ENCODE data around the gene ARAP1.

Gene ARAP1

GRCh38 chr11:72750086-72750485 lies 2.1 kb downstream of the ARAP1 start:
- H3K36me3 Mint-ChIP-seq, result no peaks in the 10 kb centered on the region
- H3K9me3 Mint-ChIP-seq, result no peaks in the 10 kb centered on the region
- no peak overlapping the region for H3K4me3 Mint-ChIP-seq
- H3K27me3 Mint-ChIP-seq, result no peaks in the 10 kb centered on the region
- DNase-seq, result no peak
- peaks cover 50% of the 10 kb centered on the region for H3K4me1 Mint-ChIP-seq
- CTCF ChIA-PET, result interaction anchor here (1.6 kb wide), 1 partner anchor 43 kb away, joined by 5 read pairs; no protein-coding TSS in a partner anchor
- H3K27ac Mint-ChIP-seq, result no peak overlapping the region

GRCh38 chr11:72747289-72747855 lies 4.8 kb downstream of the ARAP1 start:
- CTCF ChIA-PET, result interaction anchor here (1.0 to 3.5 kb wide), 2 partner anchors 10 to 22 kb away, joined by 3 to 11 read pairs; no protein-coding TSS in a partner anchor
- H3K9me3 Mint-ChIP-seq, result no peaks in the 10 kb centered on the region
- no peaks in the 10 kb centered on the region for H3K36me3 Mint-ChIP-seq
- H3K4me3 Mint-ChIP-seq, result no peak overlapping the region
- no peaks in the 10 kb centered on the region for H3K27me3 Mint-ChIP-seq
- peaks cover 42% of the 10 kb centered on the region for H3K4me1 Mint-ChIP-seq
- no peak for DNase-seq
- no peak overlapping the region for H3K27ac Mint-ChIP-seq

DNA sequence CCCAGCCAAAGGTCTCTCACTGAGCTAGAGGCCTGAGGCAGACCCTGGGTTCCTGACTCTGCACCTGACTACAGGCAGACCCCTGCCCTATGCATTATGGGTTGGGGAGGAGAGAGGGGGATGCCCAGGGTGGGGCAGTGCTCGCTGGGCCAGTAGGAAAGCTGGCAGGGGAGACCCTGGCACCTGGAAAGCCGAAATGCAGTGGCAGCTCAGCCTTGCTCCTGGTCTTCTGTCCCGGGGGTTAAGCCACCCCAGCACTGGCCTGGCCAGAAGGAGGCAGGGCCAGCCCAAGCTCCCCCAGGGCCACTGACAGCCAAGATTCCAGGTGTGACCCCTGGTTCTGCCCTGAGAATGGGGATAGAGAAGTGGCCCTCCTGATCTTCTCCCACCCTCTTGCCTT lies 5.4 kb downstream of the ARAP1 start:
- CTCF ChIA-PET, result interaction anchor here (1.0 to 3.5 kb wide), 2 partner anchors 10 to 21 kb away, joined by 3 to 11 read pairs; no protein-coding TSS in a partner anchor
- Mint-ChIP-seq H3K36me3 (no peaks in the 10 kb centered on the region), H3K9me3 (no peaks in the 10 kb centered on the region), H3K4me1 (peaks cover 45% of the 10 kb centered on the region), H3K27ac (no peak overlapping the region), H3K27me3 (no peaks in the 10 kb centered on the region), H3K4me3 (no peak overlapping the region)
- no peak for DNase-seq

DNA sequence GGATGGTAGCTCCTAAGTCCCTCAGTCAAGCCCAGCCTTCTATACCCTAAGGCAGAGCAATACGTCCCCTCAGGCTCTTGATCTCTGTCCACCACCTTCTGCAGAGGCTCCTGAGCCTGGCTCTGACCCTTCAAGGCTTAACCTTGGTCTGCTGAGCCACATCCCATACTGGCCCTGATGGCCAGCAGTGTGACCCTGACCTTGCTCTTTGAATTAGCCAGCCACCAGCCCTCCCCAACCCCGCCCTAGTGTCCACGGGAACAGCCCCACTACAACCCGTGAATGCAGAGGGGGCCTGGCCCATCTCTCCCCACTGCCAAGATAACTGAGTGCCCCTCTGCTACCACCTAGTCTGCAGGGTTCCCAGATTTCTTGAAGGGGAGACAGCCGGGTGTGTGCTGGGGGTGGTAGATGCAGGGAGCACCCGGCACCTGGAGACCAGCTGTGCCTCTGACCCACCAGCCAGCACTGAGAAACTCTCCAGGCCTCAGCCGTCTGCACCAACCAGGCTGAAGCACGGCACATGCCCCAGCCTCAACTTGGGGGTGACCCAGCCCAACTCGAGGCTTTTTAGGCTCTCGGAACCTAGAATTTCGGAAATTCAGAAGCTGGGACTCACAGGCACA lies 6.2 kb downstream of the ARAP1 start:
- no peak for DNase-seq
- CTCF ChIA-PET, result interaction anchor here (3.5 kb wide), 1 partner anchor 21 kb away, joined by 11 read pairs; no protein-coding TSS in a partner anchor
- Mint-ChIP-seq H3K27me3 (no peaks in the 10 kb centered on the region), H3K4me1 (peaks cover 45% of the 10 kb centered on the region), H3K9me3 (no peaks in the 10 kb centered on the region), H3K36me3 (no peaks in the 10 kb centered on the region), H3K4me3 (no peak overlapping the region), H3K27ac (no peak overlapping the region)

DNA sequence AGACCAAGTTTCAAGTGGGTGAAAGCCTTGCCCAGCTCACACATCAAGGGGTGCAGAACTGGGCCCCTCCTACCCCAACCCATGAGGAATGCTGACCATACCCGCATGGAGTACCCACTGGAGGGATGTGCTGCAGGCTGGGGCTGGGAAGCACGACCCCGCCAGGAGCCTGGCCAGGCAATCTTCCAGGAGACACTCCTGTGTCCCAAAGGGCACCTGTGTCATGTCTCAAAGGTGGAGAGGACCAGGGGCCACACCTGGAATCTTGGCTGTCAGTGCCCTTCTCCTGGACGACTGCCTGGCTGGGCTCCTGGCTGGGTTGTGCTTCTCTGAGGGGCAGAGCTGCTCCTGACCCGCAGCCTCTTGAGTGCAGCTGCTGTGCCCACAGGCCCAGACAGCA lies 6.7 kb downstream of the ARAP1 start:
- CTCF ChIA-PET, result interaction anchor here (3.5 kb wide), 1 partner anchor 20 kb away, joined by 11 read pairs; no protein-coding TSS in a partner anchor
- no peak overlapping the region for H3K27ac Mint-ChIP-seq
- H3K27me3 Mint-ChIP-seq, result no peaks in the 10 kb centered on the region
- no peaks in the 10 kb centered on the region for H3K36me3 Mint-ChIP-seq
- H3K4me1 Mint-ChIP-seq, result peaks cover 45% of the 10 kb centered on the region
- no peaks in the 10 kb centered on the region for H3K9me3 Mint-ChIP-seq
- DNase-seq, result no peak
- no peak overlapping the region for H3K4me3 Mint-ChIP-seq

- H3K27me3 Mint-ChIP-seq, result no peaks in the 10 kb centered on the region
- H3K4me1 Mint-ChIP-seq, result peaks cover 50% of the 10 kb centered on the region
- no peaks in the 10 kb centered on the region for H3K36me3 Mint-ChIP-seq
- DNase-seq, result no peak
- H3K9me3 Mint-ChIP-seq, result no peaks in the 10 kb centered on the region
- H3K27ac Mint-ChIP-seq, result no peak overlapping the region
- CTCF ChIA-PET, result no interaction called here
- H3K4me3 Mint-ChIP-seq, result no peak overlapping the region
Observed at GRCh38 chr11:72744474-72744873, 7.7 kb downstream of the ARAP1 start.

DNA sequence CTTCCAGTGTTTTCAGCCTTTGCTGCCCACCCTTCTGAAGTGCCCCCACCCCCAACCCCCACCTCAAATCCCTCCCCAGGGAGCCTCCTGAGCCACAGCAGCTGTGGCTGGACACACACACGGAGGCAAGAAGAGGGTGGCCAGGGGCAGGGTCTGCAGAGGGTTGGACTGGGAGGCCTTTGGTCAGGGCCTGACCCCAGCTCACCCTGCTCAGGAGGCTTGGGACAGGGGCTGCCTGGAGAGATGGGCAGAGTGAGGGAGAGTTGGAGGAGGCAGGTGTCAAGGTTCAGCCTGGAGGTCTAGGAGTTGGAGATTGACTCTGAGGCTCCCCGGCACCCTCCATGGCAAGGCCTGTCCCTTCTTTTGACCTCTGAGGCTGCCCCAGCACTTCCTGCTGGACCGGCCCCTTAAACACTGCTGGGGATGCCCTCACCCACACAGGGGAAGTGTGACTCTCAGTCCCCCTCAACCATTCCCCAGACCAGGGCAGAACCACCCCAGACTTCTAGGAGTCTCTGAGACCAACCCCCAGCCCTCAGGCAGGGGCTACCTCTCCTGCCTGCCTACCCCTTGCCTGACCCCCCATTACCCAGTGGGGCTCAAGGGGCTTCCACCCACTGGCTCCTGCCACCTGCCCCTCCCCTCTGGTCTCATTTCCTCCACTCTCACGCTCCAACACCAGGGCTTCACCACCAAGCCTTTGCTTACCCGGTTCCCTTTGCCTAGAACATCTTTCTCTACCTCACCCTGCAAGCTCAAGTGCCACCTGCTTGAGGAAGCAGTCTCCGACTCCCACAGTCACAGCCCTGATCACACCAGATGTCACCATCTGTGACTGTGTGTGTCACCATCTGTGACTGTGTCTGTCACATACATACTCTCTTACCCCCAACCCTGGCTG lies 8.6 kb downstream of the ARAP1 start:
- no peak overlapping the region for H3K4me3 Mint-ChIP-seq
- CTCF ChIA-PET, result interaction anchor here (1.8 kb wide), 1 partner anchor 18 kb away, joined by 8 read pairs; no protein-coding TSS in a partner anchor
- no peaks in the 10 kb centered on the region for H3K9me3 Mint-ChIP-seq
- no peaks in the 10 kb centered on the region for H3K27me3 Mint-ChIP-seq
- peak overlapping the region; percentile 62 for H3K27ac Mint-ChIP-seq
- no peak for DNase-seq
- H3K36me3 Mint-ChIP-seq, result no peaks in the 10 kb centered on the region
- H3K4me1 Mint-ChIP-seq, result peaks cover 50% of the 10 kb centered on the region

GRCh38 chr11:72742513-72743320 lies 9.5 kb downstream of the ARAP1 start:
- Mint-ChIP-seq H3K27ac (peak overlapping the region; percentile 8), H3K4me1 (peaks cover 56% of the 10 kb centered on the region), H3K27me3 (no peaks in the 10 kb centered on the region), H3K4me3 (no peak overlapping the region), H3K36me3 (peaks cover 2% of the 10 kb centered on the region), H3K9me3 (no peaks in the 10 kb centered on the region)
- no peak for DNase-seq
- CTCF ChIA-PET, result interaction anchor here (1.0 to 1.8 kb wide), 2 partner anchors 10 to 17 kb away, joined by 3 to 8 read pairs; no protein-coding TSS in a partner anchor

DNA sequence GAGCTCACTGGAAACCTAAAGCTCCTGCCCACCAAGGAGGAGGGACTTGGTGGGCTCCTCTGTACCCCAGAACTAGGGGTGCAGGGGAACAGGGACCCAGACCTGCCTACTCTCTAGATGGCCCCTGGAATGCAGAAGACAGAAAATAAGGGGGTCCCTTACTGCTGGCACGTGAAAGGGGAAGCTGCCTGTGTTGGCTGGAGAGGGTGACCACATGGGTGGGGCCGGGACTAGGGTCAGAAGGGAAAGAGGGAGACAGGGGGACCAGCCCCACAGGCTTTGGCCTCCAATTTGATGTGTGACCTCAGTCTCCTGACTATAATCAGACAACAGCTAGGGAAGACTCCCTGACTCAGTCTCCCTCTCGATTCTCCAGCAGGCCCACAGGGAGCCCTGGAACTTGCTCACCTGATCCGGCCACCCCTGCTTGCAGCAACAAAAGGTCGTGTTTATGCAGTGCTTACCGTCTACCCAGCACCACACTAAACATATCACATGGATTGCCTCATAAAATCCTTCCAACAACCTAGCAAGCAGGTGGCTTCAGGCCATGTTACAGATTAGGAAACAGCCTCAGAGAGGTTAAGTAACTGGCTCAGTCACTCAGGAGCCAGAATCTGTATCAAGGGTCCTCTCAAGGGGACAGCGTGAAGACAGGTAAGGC lies 10.2 kb downstream of the ARAP1 start:
- CTCF ChIA-PET, result interaction anchor here (1.0 to 1.8 kb wide), 4 partner anchors 11 to 435 kb away, joined by 3 to 8 read pairs (median 4); partner anchors contain the start of gene STARD10
- Mint-ChIP-seq H3K4me1 (peaks cover 64% of the 10 kb centered on the region), H3K27ac (peak overlapping the region; percentile 8), H3K4me3 (no peak overlapping the region), H3K27me3 (no peaks in the 10 kb centered on the region), H3K9me3 (no peaks in the 10 kb centered on the region), H3K36me3 (peaks cover 9% of the 10 kb centered on the region)
- no peak for DNase-seq

DNA sequence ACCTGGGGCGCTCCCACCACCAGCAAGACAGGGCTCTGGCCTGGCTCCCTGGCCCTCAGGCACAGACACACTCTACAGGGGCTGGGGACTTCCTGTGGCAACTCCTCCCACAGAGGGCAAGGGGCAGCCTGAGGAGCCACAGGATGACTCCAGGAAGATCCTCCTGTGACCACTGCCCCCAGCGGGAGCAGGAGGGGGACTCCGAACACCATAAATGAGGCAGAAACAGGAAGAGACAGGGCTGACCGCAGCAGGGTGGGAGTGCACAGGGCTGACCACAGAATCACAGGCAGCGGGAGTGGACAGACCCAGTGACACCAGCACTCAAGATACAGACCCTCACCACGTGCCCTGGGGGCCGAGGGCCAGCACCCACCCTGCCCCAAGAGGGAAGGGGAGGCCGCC lies 10.8 kb downstream of the ARAP1 start:
- CTCF ChIA-PET, result interaction anchor here (1.1 to 1.8 kb wide), 4 partner anchors 16 to 436 kb away, joined by 3 to 8 read pairs (median 4); partner anchors contain the start of gene STARD10
- Mint-ChIP-seq H3K36me3 (peaks cover 12% of the 10 kb centered on the region), H3K27me3 (no peaks in the 10 kb centered on the region), H3K4me3 (no peak overlapping the region), H3K9me3 (no peaks in the 10 kb centered on the region), H3K27ac (peak overlapping the region; percentile 82), H3K4me1 (peaks cover 69% of the 10 kb centered on the region)
- DNase-seq, result no peak

DNA sequence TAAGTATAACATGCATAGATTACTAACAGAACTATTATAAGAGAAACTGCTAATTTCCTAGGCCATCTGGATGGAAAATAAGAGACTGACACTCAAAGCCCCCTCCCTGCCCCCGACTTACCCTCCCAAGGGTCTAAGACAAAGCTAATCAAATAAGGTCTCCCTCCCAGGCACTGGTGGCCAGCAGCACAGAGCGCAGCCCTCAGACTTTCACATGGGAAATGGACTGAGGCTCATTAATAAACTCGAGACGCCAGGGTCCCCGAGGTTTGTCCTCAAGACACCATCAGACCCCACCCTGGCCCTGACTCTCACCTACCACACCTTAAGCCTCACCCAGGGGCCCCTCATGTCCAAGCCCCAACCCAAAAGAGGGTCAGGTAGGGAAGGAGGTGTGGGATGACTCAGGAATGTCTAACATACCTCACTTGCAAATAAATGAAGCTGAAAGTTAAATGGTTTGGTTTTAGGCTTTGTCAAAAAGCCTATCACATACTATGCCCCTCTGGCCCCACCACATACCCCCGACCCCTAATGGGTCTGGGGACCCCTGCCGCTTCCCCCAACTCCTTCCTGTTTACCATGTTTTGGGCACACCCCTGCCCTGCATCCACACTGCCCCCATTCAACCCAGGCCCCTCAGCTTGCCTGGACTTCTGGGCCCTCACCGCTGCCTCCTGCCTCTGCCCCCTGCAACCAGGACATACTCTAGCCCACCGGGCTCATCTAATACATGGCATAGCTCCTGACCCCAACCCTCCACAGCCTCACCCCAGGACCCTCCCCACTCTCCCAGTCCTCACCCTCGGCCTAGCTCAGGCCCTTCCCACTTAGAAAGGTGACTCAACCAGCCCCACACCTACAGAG lies 11.4 kb downstream of the ARAP1 start:
- no peaks in the 10 kb centered on the region for H3K27me3 Mint-ChIP-seq
- peaks cover 74% of the 10 kb centered on the region for H3K4me1 Mint-ChIP-seq
- H3K27ac Mint-ChIP-seq, result peak overlapping the region; percentile 82
- no peak for DNase-seq
- CTCF ChIA-PET, result interaction anchor here (1.0 to 1.6 kb wide), 4 partner anchors 52 to 437 kb away, joined by 3 to 4 read pairs (median 4); partner anchors contain the start of gene STARD10
- peaks cover 14% of the 10 kb centered on the region for H3K36me3 Mint-ChIP-seq
- H3K9me3 Mint-ChIP-seq, result no peaks in the 10 kb centered on the region
- no peak overlapping the region for H3K4me3 Mint-ChIP-seq

DNA sequence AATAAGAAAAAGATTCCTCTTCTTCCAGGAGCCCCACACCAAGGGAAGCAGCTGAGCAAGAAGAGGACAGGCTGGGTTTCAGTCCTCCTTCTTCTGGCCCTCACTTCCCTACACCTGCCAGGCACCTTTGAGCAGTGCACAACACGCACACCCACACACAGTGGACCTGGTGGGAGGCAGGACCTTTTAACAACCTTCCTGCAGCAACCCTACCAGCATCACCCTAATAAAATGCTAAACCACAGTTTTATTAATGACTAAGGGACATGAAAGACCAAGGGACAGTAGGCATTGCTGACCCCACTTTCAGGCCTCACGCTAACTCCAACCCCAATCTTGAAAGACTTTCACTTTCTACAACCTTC lies 12.2 kb downstream of the ARAP1 start:
- no peak for DNase-seq
- no peaks in the 10 kb centered on the region for H3K27me3 Mint-ChIP-seq
- CTCF ChIA-PET, result interaction anchor here (0.7 to 1.5 kb wide), 3 partner anchors 53 to 462 kb away, joined by 3 to 4 read pairs (median 3); no protein-coding TSS in a partner anchor
- H3K4me1 Mint-ChIP-seq, result peaks cover 76% of the 10 kb centered on the region
- no peaks in the 10 kb centered on the region for H3K9me3 Mint-ChIP-seq
- H3K4me3 Mint-ChIP-seq, result no peak overlapping the region
- H3K36me3 Mint-ChIP-seq, result peaks cover 14% of the 10 kb centered on the region
- peak overlapping the region; percentile 99 for H3K27ac Mint-ChIP-seq

Measured in activated naive CD4-positive, alpha-beta T cell treated with anti-CD3 and anti-CD28 coated beads, Interleukin-2, amount 10 ng/mL, durations not matched to agents 7 days and 5 days (primary cell).